GM12878 (cell line): ENCODE results near the gene RBKS.

Experiments
- ATF2 ChIP-seq: IDR thresholded peaks from 2 replicates; pipeline ENCODE4 v1.6.1; 2012; ENCODE audit warnings: low read length, inconsistent platforms
- CHD1 ChIP-seq: IDR thresholded peaks from 2 replicates; pipeline ENCODE4 v1.6.1; 2012; ENCODE audit warnings: low read depth, low read length, improper control_type of control experiment
- CTCF ChIP-seq, 3 experiments: IDR thresholded peaks in 2 of 3; conservative IDR thresholded peaks in 1 of 3; 2 replicates each; pipeline ENCODE4 v1.5.1; 2011; ENCODE audit warnings: low read depth in 3 of 3, low read length in 3 of 3, mild to moderate bottlenecking in 3 of 3, control low read depth in 2 of 3, moderate library complexity in 2 of 3, inconsistent platforms in 1 of 3, mixed read lengths in 1 of 3; ENCODE audit not compliant: control insufficient read depth in 2 of 3, insufficient read depth in 1 of 3; ENCODE audit errors: extremely low read depth in 1 of 3
- EZH2 ChIP-seq: IDR thresholded peaks from 2 replicates; pipeline ENCODE4 v1.6.1; 2012; ENCODE audit warnings: low read depth, mild to moderate bottlenecking, control low read depth, inconsistent platforms, low read length, borderline replicate concordance; ENCODE audit not compliant: control insufficient read depth
- FOS ChIP-seq: IDR thresholded peaks from 3 replicates; pipeline ENCODE4 v1.6.1; 2011; ENCODE audit warnings: borderline replicate concordance; ENCODE audit not compliant: insufficient read length; ENCODE audit errors: extremely low read depth
- JUND ChIP-seq: IDR thresholded peaks from 2 replicates; pipeline ENCODE4 v1.6.1; 2012; ENCODE audit warnings: low read depth, mild to moderate bottlenecking, low read length, improper control_type of control experiment, moderate library complexity
- NR2C1 ChIP-seq: fragments of 450-650 bp; IDR thresholded peaks from 2 replicates; pipeline ENCODE4 v1.6.1; 2017; ENCODE audit warnings: antibody characterized with exemption, mild to moderate bottlenecking, moderate library complexity
- RAD21 ChIP-seq: IDR thresholded peaks from 2 replicates; pipeline ENCODE4 v1.6.1; 2011; ENCODE audit warnings: mild to moderate bottlenecking, low read depth, low read length, moderate library complexity; ENCODE audit not compliant: insufficient read depth
- REST ChIP-seq: IDR thresholded peaks from 2 replicates; pipeline ENCODE4 v1.6.1; 2012; ENCODE audit warnings: mild to moderate bottlenecking, low read depth, low read length
- USF1 ChIP-seq: IDR thresholded peaks from 2 replicates; pipeline ENCODE4 v1.6.1; 2011; ENCODE audit warnings: borderline replicate concordance, low read depth, mild to moderate bottlenecking, moderate library complexity, mixed read lengths, low read length; ENCODE audit not compliant: insufficient read depth; ENCODE audit errors: extremely low read length
- YY1 ChIP-seq: IDR thresholded peaks from 2 replicates; pipeline ENCODE4 v1.6.1; 2011; ENCODE audit warnings: low read depth, mild to moderate bottlenecking, low read length
- ZNF24 ChIP-seq: fragments of 450-650 bp; IDR thresholded peaks from 2 replicates; pipeline ENCODE4 v1.6.1; 2017; ENCODE audit warnings: antibody characterized with exemption, mild to moderate bottlenecking

GRCh38 chr2:27751377-27751776 is 138.8 kb downstream of the RBKS start:
- TF ChIP-seq JUND, result no peak
- no peak for TF ChIP-seq FOS
- no peak for TF ChIP-seq NR2C1
- TF ChIP-seq YY1, result no peak
- TF ChIP-seq CTCF (IDR thresholded peaks at IDR 0.05 in 2 of 3, conservative IDR thresholded peaks at IDR 0.05 in 1 of 3; ENCODE audit: control insufficient read depth in 2 of 3, extremely low read depth in 1 of 3, insufficient read depth in 1 of 3, low read depth in 3 of 3, low read length in 3 of 3), result no peak
- TF ChIP-seq RAD21, result no peak
- TF ChIP-seq ATF2, result no peak
- TF ChIP-seq CHD1, result no peak
- no peak for TF ChIP-seq USF1
- no peak for TF ChIP-seq EZH2
- no peak for TF ChIP-seq ZNF24
- no peak for TF ChIP-seq REST
